GM12875 (cell line): Measurements from ENCODE around the gene MKNK2.

ENCODE experiments used
- H3K4me3 ChIP-seq: one replicate; pipeline ENCODE4 v1.5.1; 2011; ENCODE audit warnings: low read depth, low read length, control low read depth
- CTCF ChIP-seq: IDR thresholded peaks from 2 replicates; pipeline ENCODE4 v1.5.1; 2011; ENCODE audit warnings: low read depth, mild to moderate bottlenecking, control low read depth, inconsistent platforms, low read length, moderate library complexity, borderline replicate concordance; ENCODE audit not compliant: insufficient read depth

MKNK2 gene

DNA sequence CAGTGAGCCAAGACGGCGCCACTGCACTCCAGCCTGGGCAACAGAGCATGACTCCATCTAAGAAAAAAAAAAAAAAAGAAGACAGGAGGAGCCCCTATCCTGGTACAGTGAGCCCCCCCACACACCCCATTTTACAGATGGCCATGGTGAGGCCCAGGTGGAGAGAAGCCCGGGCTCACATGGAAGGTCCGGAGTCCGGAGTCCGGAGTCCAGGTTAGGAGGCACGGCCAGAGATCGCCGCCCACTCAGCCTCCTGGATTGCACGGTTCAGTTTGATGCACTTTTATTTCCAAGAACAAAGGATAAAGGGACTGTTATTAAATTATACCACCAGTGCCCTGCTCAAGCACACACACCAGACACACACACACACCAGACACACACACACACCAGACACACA lies 24.3 kb downstream of the MKNK2 start:
- H3K4me3 ChIP-seq: no peak overlapping the region
- no peak for TF ChIP-seq CTCF

GRCh38 chr19:2022289-2022688 lies 28.8 kb downstream of the MKNK2 start:
- H3K4me3 ChIP-seq: no peak overlapping the region
- TF ChIP-seq CTCF: no peak

DNA sequence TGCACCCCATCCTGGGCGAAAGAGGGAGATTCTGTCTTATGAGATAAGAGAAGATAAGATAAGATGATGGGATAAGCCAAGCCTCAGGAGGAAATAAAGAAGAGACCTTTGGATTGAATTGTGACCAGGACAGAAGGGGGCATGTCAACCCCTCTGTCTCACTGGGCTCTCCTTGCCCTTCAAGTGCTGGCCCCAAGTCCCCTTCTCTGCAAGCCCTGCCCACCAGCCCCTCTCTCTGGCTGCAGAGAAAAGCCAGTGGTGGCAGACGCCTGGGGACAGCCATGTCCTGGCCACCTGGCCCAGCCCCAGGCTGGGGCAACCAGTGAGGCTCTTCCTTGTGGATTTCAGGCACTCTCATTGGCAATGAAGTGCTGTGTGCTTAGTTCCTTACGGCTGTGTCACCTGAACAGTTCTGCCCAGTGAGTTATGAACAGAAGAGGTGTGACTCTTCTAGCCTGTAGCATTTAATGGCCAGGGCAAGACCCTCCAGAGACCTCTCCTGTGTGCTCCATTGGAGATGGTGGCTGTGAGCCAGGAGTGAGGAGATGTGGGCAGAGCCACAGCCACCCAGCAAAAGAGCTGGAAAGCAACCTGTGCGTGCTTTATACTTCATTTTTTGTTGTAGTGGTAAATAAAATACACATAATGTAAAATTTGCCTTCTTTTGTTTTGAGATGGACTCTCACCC lies 29.4 kb downstream of the MKNK2 start:
- H3K4me3 ChIP-seq: no peak overlapping the region
- TF ChIP-seq CTCF: no peak

DNA sequence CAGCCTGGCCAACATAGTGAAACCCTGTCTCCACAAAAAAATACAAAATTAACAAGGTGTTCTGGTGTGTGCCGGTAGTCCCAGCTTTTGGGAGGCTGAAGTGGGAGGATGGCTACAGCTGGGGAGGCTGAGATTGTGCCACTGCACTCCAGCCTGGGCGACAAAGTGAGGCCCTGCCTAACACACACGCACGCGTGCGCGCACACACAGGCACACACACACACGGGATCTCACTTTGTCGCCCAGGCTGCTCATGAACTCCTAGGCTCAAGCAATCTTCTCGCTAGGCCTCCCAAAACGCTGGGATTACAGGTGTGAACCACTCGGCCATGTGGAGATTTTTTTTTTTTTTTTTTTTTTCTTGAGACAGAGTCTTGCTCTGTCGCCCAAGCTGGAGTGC lies 32.3 kb downstream of the MKNK2 start:
- TF ChIP-seq CTCF: no peak
- H3K4me3 ChIP-seq: no peak overlapping the region

DNA sequence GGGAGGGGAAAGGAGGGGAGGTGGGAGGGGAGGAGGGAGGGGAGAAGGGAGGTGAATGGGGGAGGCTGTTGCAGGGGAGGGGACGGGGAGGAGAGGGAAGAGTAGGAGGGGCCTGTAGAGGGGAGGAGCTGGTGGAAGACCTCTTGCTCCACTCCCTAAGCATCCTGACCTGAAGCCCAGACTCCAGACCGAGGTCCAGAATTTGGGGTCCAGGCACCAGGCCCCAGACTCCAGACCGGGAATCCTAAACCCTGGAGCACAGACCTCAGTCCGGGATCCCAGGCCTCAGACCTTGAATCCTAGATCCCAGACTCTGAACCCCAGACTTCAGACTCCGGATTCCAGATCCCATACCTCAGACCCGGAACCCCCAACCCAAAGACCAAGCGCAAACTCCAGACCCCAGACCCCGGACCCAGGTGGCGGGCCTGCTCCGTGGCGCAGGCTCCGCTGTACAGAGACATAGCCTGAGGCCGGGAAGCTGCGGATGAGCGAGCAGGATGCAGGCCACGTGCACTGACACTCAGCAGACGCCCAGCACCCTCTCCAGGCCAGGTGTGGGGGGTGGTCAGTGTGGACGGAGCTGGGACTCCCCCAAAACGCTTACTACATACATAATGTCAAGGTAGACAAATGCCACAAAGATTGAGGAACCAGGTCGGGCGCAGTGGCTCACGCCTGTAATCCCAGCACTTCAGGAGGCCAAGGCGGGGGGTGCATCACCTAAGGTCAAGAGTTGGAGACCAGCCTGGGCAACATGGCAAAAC lies 34.8 kb downstream of the MKNK2 start:
- H3K4me3 ChIP-seq: peak overlapping the region; percentile 30
- no peak for TF ChIP-seq CTCF

DNA sequence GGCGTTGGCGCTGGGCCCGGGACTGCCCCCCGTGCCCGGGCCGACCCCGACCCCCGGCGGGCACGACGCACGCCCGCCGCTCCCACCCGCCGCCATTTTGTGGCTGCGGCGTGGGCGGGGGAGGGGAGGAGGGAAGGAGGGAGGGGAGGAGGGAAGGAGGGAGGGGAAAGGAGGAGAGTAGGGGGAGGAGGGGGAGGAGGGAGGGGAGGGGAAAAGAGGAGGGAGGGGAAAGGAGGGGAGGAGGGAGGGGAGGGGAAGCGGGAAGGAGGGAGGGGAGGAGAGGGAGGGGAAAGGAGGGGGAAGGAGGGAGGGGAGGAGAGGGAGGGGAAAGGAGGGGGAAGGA lies 35.5 kb downstream of the MKNK2 start, which contains the start of gene BTBD2:
Gene BTBD2 (minus strand): TSS at position 107 of the 343 bp plus-strand sequence. CDS start 11 bp downstream, at position 96.
- H3K4me3 ChIP-seq: peak within 1 kb of the TSS; percentile 74
- no peak for TF ChIP-seq CTCF
